AML-193 (cell line): ENCODE data around the gene PCDH19.
"Not testable (repeated sequence)": the region's sequence is repeated elsewhere in the genome, so short reads cannot be mapped to it uniquely, and the experiment has no call there.

Experiments used
- DNase-seq, 2 experiments: peaks; one replicate each; lab custom pipeline; 2025; lab: John Stamatoyannopoulos, UW

Gene PCDH19, protein sequence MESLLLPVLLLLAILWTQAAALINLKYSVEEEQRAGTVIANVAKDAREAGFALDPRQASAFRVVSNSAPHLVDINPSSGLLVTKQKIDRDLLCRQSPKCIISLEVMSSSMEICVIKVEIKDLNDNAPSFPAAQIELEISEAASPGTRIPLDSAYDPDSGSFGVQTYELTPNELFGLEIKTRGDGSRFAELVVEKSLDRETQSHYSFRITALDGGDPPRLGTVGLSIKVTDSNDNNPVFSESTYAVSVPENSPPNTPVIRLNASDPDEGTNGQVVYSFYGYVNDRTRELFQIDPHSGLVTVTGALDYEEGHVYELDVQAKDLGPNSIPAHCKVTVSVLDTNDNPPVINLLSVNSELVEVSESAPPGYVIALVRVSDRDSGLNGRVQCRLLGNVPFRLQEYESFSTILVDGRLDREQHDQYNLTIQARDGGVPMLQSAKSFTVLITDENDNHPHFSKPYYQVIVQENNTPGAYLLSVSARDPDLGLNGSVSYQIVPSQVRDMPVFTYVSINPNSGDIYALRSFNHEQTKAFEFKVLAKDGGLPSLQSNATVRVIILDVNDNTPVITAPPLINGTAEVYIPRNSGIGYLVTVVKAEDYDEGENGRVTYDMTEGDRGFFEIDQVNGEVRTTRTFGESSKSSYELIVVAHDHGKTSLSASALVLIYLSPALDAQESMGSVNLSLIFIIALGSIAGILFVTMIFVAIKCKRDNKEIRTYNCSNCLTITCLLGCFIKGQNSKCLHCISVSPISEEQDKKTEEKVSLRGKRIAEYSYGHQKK (N-terminal part only)

DNA sequence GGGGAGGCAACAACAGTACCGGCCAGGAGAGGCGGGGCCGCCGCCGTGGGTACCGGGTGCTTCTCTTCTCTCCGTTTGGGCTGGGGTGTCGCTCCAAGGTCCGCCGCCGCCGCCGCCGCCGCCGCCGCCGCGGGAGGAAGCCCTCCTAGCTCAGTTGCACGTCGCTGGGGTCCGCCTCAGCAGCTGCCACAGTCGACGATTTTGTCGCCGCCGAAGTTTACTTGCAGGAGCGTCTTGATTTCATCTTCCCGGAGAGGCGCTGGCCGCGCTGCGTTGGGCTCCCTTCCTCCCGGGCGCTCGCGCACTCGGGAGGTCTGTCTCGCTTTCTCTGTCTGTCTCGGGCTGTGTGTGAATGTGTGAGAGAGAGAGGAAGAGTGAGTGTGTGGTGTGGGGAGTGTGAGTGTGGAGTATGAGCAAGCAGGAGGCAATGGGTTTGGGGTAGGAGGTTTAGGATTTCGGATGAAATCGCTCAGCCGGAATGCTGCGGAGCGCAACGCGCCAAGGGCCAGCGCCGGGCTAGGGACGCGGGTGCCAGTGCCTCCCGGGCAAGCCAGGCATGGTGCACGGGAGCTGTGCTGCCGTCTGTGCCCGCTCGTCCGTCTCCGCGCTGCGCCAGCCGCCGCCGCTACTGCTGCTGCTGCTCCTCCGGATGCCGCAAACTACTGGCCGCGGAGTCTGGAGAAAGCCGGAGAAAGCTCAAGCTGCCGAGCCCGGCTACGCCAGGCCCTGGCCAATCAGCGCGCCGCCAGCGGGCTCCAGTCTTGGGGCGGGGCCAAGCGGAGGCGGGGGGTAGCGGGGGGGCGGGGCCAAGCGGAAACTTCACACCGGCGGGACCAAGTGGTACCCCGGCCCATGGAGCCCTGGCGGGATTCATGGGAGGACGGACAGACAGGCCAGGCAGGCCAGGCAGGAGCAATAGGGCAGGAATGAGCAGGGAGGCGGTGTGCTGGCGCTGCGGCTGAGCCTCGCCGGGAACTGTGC, at the start of gene PCDH19:
TSS of gene PCDH19 (minus strand) at position 664 of the 981 bp plus-strand sequence. CDS start 1,676 bp downstream, outside the sequence.
- no peak for DNase-seq

DNA sequence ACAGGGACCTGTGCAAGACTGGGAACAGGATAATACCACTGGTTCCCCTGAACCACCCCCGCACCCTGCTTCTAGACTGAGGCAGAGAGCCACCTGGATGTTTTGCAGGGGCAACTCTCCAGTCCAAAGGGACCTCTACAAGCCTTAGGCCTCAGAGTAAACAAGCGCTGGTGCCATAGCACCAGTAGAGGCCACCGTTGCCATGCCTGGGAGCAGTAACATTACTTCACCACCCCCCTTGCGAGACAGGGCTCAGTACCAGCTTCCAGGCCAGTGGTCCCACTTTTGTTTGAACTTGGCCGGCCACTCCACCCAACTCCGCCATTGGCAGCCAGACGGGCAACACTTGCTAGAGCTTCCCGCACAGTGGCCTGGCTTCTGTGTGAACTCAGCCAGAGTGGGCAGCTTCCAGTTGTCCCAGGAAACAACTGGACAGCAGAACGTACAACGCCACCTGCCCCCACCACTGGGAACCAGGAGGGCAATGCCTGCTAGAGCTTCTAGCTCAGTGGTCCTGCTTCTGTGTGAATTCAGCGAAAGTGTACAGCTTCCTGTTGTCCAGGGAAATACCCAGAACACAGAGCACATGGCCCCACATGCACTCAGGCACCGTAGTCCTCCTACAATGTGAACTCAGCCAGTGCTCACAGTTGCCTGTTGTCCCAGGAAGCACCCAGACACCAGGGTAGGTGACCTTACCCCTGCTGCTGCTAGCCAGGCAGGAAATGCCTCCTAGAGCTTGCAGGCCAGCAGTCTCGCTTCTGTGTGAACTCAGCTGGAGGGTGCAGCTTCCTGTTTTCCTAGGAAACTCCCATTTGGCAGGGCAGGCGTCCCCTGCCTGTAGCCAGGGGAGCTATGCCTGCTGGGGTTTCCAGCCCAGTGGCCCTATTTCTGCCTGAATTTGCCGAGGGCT, 39.9 kb upstream of the PCDH19 start:
- DNase-seq = no peak

DNA sequence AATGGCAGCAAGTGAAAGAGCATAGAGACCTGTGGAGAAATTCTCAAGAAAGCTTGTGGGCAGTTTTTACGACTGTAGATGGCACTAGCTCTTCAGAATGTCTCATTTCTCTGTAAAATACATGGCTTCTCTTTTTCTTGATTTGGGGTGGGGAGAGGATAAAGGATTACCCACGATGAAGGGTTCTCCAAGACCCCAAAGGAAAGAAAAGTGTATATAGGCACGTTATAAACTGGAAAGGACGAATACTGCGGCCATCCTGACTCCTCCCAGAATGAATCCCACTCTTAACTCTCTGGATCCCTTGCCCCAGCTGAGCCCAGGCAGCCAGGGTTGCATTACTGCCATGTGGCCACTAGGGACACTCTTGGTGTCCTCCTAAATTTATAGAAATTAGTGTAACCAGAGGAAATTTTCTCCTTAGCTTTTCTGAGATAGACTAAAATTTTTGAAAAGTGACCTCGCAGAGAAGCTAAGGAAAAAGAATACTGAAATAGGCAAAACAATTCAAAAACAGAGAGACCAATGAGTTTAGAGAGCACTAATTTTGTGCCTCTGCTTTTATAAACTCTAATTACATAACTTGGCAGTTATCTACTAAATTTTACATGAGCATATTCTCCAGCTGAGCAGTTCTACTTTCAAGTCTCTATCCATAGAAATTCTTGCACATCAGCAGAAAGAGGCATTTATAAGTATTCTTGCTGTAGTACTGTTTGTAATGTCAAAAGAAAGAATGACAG, 37.8 kb upstream of the PCDH19 start:
- peak in 1 of 2 experiments; percentile 0 for DNase-seq

DNA sequence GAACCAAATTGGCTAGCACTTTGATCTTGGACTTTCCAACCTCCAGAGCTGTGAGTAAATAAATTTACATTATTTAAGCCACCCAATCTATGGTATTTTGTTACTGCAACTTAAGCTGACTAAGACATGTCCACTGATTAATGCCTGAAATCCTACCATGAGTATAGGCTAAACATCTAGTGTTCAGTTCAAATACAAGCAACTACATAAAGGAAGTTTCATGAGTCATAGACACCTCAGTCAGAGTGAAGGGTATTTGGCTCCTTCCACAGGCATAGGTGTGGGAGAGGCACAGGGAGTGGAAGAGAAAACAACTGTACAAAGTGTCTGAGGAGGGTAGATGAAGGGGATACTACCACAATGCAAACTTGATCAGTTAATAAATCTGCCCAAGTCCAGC, 35.5 kb upstream of the PCDH19 start:
- DNase-seq = no peak

DNA sequence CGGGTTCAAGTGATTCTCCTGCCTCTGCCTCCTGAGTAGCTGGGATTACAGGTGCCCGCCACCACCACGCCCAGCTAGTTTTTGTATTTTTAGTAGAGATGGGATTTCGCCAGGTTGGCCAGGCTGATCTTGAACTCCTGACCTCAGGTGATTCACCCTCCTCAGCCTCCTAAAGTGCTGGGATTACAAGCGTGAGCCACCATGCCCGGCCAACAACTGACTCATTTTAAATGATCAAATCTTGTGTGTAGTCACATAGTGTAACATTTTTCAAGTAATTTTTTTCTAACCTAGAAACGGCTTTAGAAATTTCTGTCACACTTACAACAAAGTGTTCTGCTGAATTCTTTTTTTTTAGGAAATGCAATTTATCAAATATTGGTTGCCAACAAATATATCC, 31.2 kb upstream of the PCDH19 start:
- not testable (repeated sequence) for DNase-seq

DNA sequence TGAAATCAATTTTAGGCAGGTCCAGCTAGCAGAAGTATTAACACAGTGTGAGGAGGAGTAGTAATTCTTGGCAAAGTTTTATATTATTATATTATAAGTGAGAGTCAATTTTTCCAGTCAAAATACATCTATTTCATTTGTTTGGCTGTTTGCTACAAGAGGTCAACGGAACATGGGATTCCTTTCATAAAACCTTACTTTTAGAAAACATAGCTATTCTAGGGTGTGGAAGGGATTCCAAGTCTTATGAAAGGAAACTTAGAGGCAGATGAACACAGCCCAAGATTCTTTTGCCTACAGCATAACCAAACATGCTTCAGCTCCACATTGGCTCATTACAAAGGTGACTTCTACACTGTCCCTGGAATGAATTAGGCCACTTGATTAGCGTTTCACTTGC, 29.9 kb upstream of the PCDH19 start:
- no peak for DNase-seq

DNA sequence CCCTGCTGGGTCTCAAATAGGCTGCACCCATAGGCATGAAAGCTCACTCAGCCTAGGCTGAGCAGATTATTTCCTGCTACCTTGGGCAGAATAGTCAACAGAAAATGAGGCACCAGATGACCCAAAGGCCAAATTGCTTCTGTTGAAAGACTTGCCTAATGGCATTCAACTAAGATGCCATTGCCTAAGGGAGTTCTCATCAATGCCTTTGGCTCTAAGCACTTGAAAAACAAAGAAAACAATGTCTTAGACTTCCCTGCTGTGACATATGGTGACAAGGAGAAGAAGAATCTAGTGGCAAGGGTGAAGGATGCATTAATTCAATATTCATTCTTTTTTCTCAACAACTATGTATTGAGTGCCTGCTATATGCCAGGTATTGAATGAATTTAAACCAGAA, 25.7 kb upstream of the PCDH19 start:
- DNase-seq = no peak

DNA sequence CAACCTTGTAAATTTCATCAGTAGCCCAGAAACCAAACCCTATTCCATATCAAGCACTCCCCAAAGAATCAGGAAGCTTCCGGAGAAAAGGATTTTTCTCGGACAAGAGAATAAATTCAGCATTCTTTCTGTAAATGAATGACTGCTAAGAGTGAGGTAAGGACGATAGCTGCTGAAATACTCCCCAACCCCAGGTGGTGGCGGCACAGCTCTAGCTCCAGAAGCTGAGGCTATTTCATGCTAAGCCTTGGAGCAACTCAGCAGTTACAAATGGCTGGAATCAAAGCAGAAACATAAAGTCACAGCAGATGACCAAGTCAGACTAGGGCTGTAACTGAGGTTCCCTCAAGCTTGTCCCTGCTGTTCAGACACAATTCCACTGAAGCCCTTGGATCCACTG, 13.9 kb upstream of the PCDH19 start:
- DNase-seq = no peak

DNA sequence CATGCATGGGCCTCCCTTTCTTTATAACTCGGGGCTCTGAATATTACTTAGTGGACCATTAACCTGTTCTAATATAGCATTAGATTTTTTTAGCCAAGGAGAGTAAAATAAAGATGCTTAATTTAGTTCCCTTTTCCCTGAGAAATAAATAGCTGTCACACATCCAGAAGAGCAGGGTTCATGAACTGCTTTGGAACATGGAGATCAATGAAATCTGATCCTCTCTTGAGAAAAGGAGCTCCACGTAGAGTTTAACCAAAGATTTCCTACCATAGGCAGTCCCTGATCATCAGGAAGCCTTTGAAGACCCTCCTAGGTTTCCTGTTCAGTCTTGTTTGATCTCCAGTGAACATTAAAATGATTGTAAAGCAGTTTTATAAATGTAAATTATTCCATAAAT, 8.5 kb upstream of the PCDH19 start:
- DNase-seq = no peak

DNA sequence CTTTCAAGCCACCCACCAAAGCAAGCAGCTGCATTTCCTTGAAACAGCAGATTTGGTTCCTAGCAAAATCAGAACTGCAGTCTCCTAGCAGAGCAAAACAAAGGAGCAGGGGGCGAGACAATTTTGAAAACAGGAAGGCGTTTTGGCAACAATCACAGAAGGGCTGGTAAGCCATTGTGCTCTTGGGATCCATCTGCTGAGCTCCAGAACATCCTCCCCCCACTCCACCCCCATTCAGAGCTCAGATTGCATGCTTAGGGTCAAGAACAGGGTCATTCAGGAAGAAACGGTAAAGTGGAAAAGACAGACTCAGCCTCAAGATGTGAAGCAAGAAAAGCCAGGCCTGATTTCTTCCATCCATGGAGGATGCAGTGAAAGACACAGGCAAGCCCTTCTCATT, 7.6 kb upstream of the PCDH19 start:
- no peak for DNase-seq

DNA sequence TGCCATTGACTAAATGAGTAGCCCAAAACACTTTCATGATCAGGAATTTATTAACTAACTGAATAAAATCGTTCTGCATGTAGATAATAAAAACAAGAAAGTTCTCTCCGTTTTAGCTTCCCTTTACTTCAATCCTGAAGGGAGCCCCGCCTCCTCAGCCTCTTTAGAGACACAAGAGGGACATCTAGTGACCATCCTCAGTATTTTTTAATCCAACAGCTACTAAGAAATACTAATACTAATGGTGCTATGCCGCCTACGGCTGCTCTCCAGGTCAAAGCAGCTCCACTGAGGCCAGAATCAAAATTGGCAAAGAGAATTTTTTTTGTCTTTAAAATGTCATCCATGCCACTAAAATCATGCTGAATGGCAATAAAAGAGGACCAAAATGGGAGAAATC, 3.2 kb upstream of the PCDH19 start:
- peak; percentile 14 to 34 for DNase-seq

DNA sequence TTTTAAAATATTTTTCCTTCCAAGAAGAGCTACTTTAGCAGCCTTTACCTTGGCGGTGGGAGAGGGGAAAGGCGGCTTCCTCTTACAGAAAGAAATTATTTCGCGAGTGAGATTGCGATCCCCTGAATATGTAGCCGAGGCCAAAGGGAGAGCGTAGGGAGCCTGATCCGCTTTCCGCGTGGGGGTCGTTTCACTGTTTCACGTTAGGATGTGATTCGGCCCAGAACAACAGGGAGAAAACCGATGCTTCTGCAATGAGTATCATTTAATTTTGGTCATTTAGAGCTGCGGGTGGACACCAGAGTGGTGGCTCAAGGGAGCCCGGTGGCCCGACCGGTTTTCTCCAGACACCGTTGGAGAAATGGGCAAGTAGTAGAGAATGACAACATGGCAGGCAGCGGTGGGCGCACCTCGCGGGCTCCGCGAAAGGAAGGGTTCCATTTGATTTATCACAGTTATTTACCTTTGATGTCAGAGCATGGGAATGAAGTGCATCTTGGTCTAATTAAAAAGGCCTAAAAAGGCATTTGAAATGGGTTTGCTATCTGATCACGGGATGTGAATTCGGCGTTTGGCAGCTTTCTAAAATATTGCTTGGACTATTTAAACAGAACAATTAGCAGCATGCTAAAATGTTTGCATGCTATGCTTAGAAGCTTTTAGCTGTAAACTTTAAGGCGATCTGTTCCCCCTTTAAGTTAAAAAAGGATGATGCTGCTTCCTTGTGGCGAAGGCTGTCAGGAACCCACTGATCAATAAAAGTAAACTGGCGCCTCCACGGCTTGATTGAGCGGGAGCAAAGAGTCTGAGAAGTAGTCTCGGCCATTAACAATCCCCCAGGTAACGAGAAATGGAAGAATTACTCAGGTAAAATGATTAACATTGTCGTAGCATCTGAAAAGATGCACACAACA, 2.0 kb upstream of the PCDH19 start:
- no peak for DNase-seq

DNA sequence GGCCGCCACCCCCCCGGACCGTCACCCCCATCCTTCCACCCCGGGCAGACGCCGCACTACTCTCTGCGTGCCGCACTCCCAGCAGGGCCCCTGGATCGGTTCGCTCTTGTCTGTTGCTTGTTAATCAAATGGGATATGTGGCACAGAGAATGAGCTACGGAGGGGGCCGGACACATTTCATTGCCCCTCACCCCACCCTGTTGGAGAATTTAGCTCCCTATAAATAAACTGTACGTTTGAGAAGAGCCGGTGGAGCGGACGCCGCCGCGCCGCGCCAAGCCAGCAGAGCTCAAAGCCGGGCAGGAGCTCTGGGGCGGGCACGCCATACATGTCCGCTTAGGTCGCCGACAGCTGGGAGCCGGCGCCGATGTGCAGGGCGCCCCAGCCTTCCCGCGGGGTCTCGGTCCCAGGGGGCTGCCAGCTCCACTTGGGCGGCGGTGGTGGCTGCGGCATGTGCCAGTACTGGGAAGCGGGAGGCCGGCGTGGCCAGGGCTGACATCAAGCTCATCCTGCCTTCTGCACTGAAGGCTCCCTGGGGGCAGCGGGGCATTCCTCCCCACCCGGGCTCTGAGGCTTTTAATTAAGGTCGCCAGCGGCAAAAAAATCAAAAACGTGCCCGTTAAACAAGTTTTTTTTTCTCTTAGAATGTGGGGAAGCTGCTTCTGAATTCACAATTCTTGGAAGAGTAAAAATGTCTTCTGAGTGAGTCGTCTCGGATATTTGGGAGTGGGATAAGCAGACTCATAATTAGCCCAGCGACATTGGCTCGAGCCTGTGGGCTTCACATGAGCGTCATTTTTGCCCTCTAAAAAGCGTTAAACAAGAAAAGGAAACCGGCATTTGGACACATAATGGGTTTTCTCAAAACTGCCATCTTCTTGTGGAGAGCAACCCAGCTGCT, 1.1 kb upstream of the PCDH19 start:
- no peak for DNase-seq

DNA sequence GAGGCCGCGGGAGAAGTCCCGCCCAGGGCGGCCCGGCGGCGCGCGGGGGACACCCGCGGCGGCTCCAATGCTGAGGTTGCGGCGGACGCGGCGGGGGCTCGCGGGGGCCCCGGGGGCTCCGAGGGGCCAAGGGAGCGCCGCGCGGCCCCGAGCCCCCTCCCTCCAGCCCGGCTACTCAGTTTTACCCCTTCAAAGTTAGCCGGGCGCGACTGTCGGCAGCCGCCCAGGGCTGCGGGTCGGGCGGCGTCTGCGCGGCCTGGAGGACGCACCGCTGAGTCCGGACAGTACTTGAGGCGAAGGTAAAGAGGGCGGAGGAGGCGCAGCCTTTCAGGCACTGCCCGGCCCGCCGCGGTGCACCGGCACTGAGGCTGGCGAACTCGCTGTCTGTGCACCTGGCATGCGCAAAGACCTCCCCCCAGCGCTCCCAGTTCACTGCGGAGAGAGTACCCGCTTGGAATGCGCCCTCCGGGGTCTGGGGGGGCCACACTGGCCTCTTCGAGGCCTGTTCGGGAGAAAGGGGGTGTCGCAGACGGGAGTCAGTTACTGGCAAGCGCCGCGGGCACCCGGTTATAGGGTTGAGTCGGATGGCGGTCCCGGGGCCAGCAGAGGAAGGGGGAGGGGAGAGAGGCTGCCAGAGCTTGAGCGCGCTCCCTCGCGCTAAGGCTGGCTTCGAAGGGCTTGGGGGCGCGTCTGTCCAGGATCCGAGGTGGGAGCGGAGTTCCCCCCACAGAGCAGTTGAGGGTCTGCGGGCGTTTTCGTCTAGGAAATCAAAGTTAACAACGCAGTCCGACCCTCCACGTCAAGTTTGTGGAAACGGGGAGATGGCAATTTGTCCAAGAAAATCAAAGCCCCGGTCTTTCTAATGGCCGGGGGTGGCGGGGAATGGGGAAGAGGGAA, 1.1 kb downstream of the PCDH19 start:
- DNase-seq = no peak

DNA sequence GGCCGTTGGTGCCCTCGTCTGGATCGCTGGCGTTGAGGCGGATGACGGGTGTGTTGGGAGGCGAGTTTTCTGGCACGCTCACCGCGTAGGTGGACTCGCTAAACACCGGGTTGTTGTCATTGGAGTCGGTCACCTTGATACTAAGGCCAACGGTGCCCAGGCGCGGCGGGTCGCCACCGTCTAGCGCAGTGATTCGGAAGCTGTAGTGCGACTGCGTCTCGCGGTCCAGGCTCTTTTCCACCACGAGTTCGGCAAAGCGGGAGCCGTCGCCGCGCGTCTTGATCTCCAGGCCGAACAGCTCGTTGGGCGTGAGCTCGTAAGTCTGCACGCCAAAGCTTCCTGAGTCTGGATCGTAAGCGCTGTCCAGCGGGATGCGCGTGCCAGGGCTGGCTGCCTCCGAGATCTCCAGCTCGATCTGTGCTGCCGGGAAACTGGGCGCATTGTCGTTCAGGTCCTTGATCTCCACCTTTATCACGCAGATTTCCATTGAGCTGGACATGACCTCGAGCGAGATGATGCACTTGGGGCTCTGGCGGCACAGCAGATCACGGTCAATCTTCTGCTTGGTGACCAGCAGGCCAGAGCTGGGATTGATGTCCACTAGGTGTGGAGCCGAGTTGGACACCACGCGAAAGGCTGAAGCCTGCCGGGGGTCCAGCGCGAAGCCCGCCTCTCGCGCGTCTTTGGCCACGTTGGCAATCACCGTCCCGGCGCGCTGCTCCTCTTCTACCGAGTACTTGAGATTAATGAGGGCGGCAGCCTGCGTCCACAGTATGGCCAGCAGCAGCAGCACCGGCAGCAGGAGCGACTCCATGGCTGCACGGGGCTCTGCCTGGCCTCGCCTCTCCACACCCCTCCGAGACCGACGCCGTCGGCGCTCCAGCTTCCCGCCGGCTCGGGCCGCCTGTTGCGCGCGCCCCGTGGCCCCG, 2.0 kb downstream of the PCDH19 start:
- no peak for DNase-seq
